GM18858 (cell line): ENCODE data around the gene FAM185A.
A peak's percentile ranks its signal among the peaks of the same experiment; 100 is the strongest.
"Not testable (repeated sequence)": the region's sequence is repeated elsewhere in the genome, so short reads cannot be mapped to it uniquely, and the experiment has no call there.

Experiments used
- ATAC-seq: cut with Tn5 transposase; IDR thresholded peaks from one replicate; pipeline ENCODE4 v1.9.1; 2021; ENCODE audit not compliant: unreplicated experiment

Gene FAM185A

GRCh38 chr7:102829075-102829474 lies 80.3 kb downstream of the FAM185A start:
- ATAC-seq = no peak

GRCh38 chr7:102830197-102830596 lies 81.4 kb downstream of the FAM185A start:
- no peak for ATAC-seq

- no peak for ATAC-seq
Measured at GRCh38 chr7:102832674-102833073, 83.9 kb downstream of the FAM185A start.

- ATAC-seq = no peak
Measured at GRCh38 chr7:102833343-102833742, 84.5 kb downstream of the FAM185A start.

- ATAC-seq = no peak
Measured at GRCh38 chr7:102834466-102834865, 85.7 kb downstream of the FAM185A start.

- peak; percentile 96 for ATAC-seq
Measured at GRCh38 chr7:102834999-102835398, 86.2 kb downstream of the FAM185A start.

- ATAC-seq = no peak
Measured at GRCh38 chr7:102836191-102836919, 87.6 kb downstream of the FAM185A start.

- ATAC-seq = no peak
Measured at GRCh38 chr7:102836977-102837376, 88.2 kb downstream of the FAM185A start.

GRCh38 chr7:102837802-102838201 lies 89.0 kb downstream of the FAM185A start:
- ATAC-seq = no peak

- ATAC-seq = not testable (repeated sequence)
Measured at GRCh38 chr7:102838572-102839101, 89.8 kb downstream of the FAM185A start.

- ATAC-seq = no peak
Measured at GRCh38 chr7:102840404-102840803, 91.6 kb downstream of the FAM185A start.

- ATAC-seq = no peak
Measured at GRCh38 chr7:102841290-102841689, 92.5 kb downstream of the FAM185A start.

GRCh38 chr7:102842284-102842683 lies 93.5 kb downstream of the FAM185A start:
- no peak for ATAC-seq

GRCh38 chr7:102843850-102844249 lies 95.1 kb downstream of the FAM185A start:
- peak; percentile 85 for ATAC-seq

- ATAC-seq = no peak
Measured at GRCh38 chr7:102845346-102845745, 96.5 kb downstream of the FAM185A start.

GRCh38 chr7:102849079-102849478 lies 100.3 kb downstream of the FAM185A start:
- no peak for ATAC-seq

GRCh38 chr7:102849538-102849937 lies 100.7 kb downstream of the FAM185A start:
- no peak for ATAC-seq

GRCh38 chr7:102856036-102856435 lies 107.2 kb downstream of the FAM185A start:
- no peak for ATAC-seq
